Measurements from ENCODE around the gene MYLK.

The MYLK gene

GRCh38 chr3:123792473-123793201 is 91.5 kb downstream of the MYLK start:
- DNase-seq (ENCODE audit: low read depth in 2 of 2), result no peak

- no peak for DNase-seq (ENCODE audit: low read depth in 2 of 2)
These were observed 92.2 kb downstream of the MYLK start for GRCh38 chr3:123791898-123792297.

- no peak for DNase-seq (ENCODE audit: low read depth in 2 of 2)
These were observed 92.7 kb downstream of the MYLK start for GRCh38 chr3:123791417-123791816.

- no peak for DNase-seq (ENCODE audit: low read depth in 2 of 2)
These were observed 93.1 kb downstream of the MYLK start for GRCh38 chr3:123791073-123791370.

- DNase-seq (ENCODE audit: low read depth in 2 of 2), result no peak
These were observed 93.7 kb downstream of the MYLK start for GRCh38 chr3:123790254-123791072.

- DNase-seq (ENCODE audit: low read depth in 2 of 2), result no peak
These were observed 94.4 kb downstream of the MYLK start for GRCh38 chr3:123789760-123790159.

- no peak for DNase-seq (ENCODE audit: low read depth in 2 of 2)
These were observed 95.0 kb downstream of the MYLK start for GRCh38 chr3:123789160-123789559.

- no peak for DNase-seq (ENCODE audit: low read depth in 2 of 2)
These were observed 95.4 kb downstream of the MYLK start for GRCh38 chr3:123788710-123789109.

GRCh38 chr3:123787133-123787532 is 97.0 kb downstream of the MYLK start:
- DNase-seq (ENCODE audit: low read depth in 2 of 2), result no peak

- no peak for DNase-seq (ENCODE audit: low read depth in 2 of 2)
These were observed 98.5 kb downstream of the MYLK start for GRCh38 chr3:123785602-123786001.

- no peak for DNase-seq (ENCODE audit: low read depth in 2 of 2)
These were observed 100.3 kb downstream of the MYLK start for GRCh38 chr3:123783811-123784210.

- no peak for DNase-seq (ENCODE audit: low read depth in 2 of 2)
These were observed 101.0 kb downstream of the MYLK start for GRCh38 chr3:123783050-123783689.

- DNase-seq (ENCODE audit: low read depth in 2 of 2), result no peak
These were observed 101.6 kb downstream of the MYLK start for GRCh38 chr3:123782488-123782887.

GRCh38 chr3:123781571-123782275 is 102.4 kb downstream of the MYLK start:
- no peak for DNase-seq (ENCODE audit: low read depth in 2 of 2)

- no peak for DNase-seq (ENCODE audit: low read depth in 2 of 2)
These were observed 103.0 kb downstream of the MYLK start for GRCh38 chr3:123781138-123781537.

GRCh38 chr3:123780656-123781055 is 103.5 kb downstream of the MYLK start:
- no peak for DNase-seq (ENCODE audit: low read depth in 2 of 2)

GRCh38 chr3:123779655-123780231 is 104.4 kb downstream of the MYLK start:
- no peak for DNase-seq (ENCODE audit: low read depth in 2 of 2)

- DNase-seq (ENCODE audit: low read depth in 2 of 2), result no peak
These were observed 105.0 kb downstream of the MYLK start for GRCh38 chr3:123778991-123779622.

GRCh38 chr3:123778525-123778924 is 105.6 kb downstream of the MYLK start:
- DNase-seq (ENCODE audit: low read depth in 2 of 2), result no peak

- DNase-seq (ENCODE audit: low read depth in 2 of 2), result no peak
These were observed 107.9 kb downstream of the MYLK start for GRCh38 chr3:123776071-123776782.

GRCh38 chr3:123774474-123774873 is 109.7 kb downstream of the MYLK start:
- no peak for DNase-seq (ENCODE audit: low read depth in 2 of 2)
